Natural killer cell (primary cell): Measurements from ENCODE around the gene GRIN2D. TPM values are rescaled to one million over a fixed set of nuclear protein-coding genes. Genes with fewer than 3 reads are reported as not detected.

ENCODE experiments used
- ATAC-seq, 3 donors: fragments of 150-1000 bp in 2 of 3; fragments of 200-7000 bp in 1 of 3; cut with Tn5 transposase; 1 replicate in 1 of 3; 2 replicates in 2 of 3; pipeline ENCODE4 v1.10.0; 2021; ENCODE audit warnings: mild to moderate bottlenecking in 2 of 3, moderate library complexity in 2 of 3
- DNase-seq, 2 donors: peaks; one replicate each; pipeline versions ENCODE4 v3.0.0 to v3.0.0-alpha.2; 2013 to 2021; ENCODE audit warnings: mixed read lengths in 1 of 2
- H3K27ac ChIP-seq: one replicate; pipeline ENCODE4 v1.5.1; 2013; ENCODE audit warnings: mild to moderate bottlenecking, low read length
- H3K27me3 ChIP-seq: one replicate; pipeline ENCODE4 v1.6.1; 2013; ENCODE audit warnings: low read length; ENCODE audit not compliant: control insufficient read depth, insufficient read depth
- H3K36me3 ChIP-seq: one replicate; pipeline ENCODE4 v1.6.1; 2013; ENCODE audit warnings: low read length; ENCODE audit not compliant: control insufficient read depth, insufficient read depth
- H3K4me1 ChIP-seq: one replicate; pipeline ENCODE4 v1.6.1; 2013; ENCODE audit warnings: low read length; ENCODE audit not compliant: control insufficient read depth, insufficient read depth
- H3K4me3 ChIP-seq: one replicate; pipeline ENCODE4 v1.5.1; 2013; ENCODE audit warnings: low read length
- H3K9me3 ChIP-seq: one replicate; pipeline ENCODE4 v1.6.1; 2013; ENCODE audit warnings: low read length; ENCODE audit not compliant: control insufficient read depth, insufficient read depth
- H3K27ac Mint-ChIP-seq, 2 donors: one replicate each; pipeline ENCODE4 v1.8.0; 2022; ENCODE audit warnings: mild to moderate bottlenecking in 2 of 2, mixed read lengths in 2 of 2, moderate library complexity in 1 of 2
- H3K27me3 Mint-ChIP-seq, 2 donors: one replicate each; pipeline ENCODE4 v1.8.0; 2022; ENCODE audit warnings: low read depth in 2 of 2, mixed read lengths in 2 of 2
- H3K36me3 Mint-ChIP-seq: one replicate; pipeline ENCODE4 v1.8.0; 2022; ENCODE audit warnings: mixed read lengths
- H3K4me1 Mint-ChIP-seq, 2 donors: one replicate each; pipeline ENCODE4 v1.8.0; 2022; ENCODE audit warnings: mixed read lengths in 2 of 2
- H3K4me3 Mint-ChIP-seq: one replicate; pipeline ENCODE4 v1.8.0; 2022; ENCODE audit warnings: mild to moderate bottlenecking, moderate library complexity, mixed read lengths
- H3K9me3 Mint-ChIP-seq, 2 donors: one replicate each; pipeline ENCODE4 v1.8.0; 2022; ENCODE audit warnings: mixed read lengths in 2 of 2
- CTCF ChIP-seq: fragments of 200-600 bp; IDR thresholded peaks from one replicate; pipeline ENCODE4 v1.8.0; 2022; ENCODE audit warnings: antibody characterized with exemption
- WGBS: methylation state at CpG from one replicate; pipeline ENCODE4 v1.1.7; 2013; ENCODE audit warnings: missing lambda C conversion rate; ENCODE audit not compliant: insufficient coverage; 5-methylcytosine and 5-hydroxymethylcytosine counted together
- intact Hi-C: fragments of 100-400 bp; cut with micrococcal nuclease; formaldehyde crosslinking; loops from one replicate; pipeline ENCODE4 v1.14.2; 2022
- total RNA-seq, 4 donors: library from RNA; stranded (reverse); fragments of 120-200 nt in 1 of 4; gene quantifications; one replicate each; pipeline versions ENCODE4 v1.2.3 to v1.2.4, GENCODE V29; 2013 to 2022

GRIN2D gene
- total RNA-seq: under 1 TPM; 0.05 to 0.28 (median 0.07) TPM
- total RNA-seq (2013): not detected

GRCh38 chr19:48393559-48394330, at the start of gene GRIN2D:
GRIN2D (plus strand) TSS chr19:48393668; CDS start chr19:48398393, 4,725 bp downstream.
- peaks cover 62% of the 10 kb centered on the region for H3K4me1 ChIP-seq
- Mint-ChIP-seq H3K27ac (peak within 1 kb of the TSS in 1 of 2 donors; percentile 85), H3K27me3 (peaks cover 12 to 43% of the 10 kb centered on the region in 2 donors), H3K9me3 (no peaks in the 10 kb centered on the region), H3K36me3 (no peaks in the 10 kb centered on the region), H3K4me1 (peaks cover 25 to 60% of the 10 kb centered on the region in 2 donors), H3K4me3 (peak within 1 kb of the TSS; percentile 72)
- no peaks in the 10 kb centered on the region for H3K9me3 ChIP-seq
- H3K36me3 ChIP-seq: no peaks in the 10 kb centered on the region
- H3K27me3 ChIP-seq: peaks cover 37% of the 10 kb centered on the region
- peak; percentile 34 to 51 for DNase-seq
- no peak within 1 kb of the TSS for H3K4me3 ChIP-seq
- intact Hi-C loops: loop anchor here (1.0 kb wide), 1 partner anchor 26 kb away; no protein-coding TSS in a partner anchor
- H3K27ac ChIP-seq: no peak within 1 kb of the TSS
- WGBS: 2% methylated on average over 33 of the region's 40 CpGs
- no peak for ATAC-seq
- no peak for TF ChIP-seq CTCF

GRCh38 chr19:48344892-48345291, 48.6 kb upstream of the GRIN2D start:
- Mint-ChIP-seq H3K27me3 (no peaks in the 10 kb centered on the region), H3K9me3 (no peaks in the 10 kb centered on the region), H3K4me1 (no peaks in the 10 kb centered on the region), H3K27ac (no peak overlapping the region), H3K36me3 (no peaks in the 10 kb centered on the region), H3K4me3 (no peak overlapping the region)
- H3K27ac ChIP-seq: no peak overlapping the region
- H3K27me3 ChIP-seq: no peaks in the 10 kb centered on the region
- H3K9me3 ChIP-seq: no peaks in the 10 kb centered on the region
- no peak overlapping the region for H3K4me3 ChIP-seq
- H3K36me3 ChIP-seq: peaks cover 3% of the 10 kb centered on the region
- no peak for DNase-seq
- no peak for TF ChIP-seq CTCF
- no peaks in the 10 kb centered on the region for H3K4me1 ChIP-seq
- ATAC-seq: no peak
- intact Hi-C loops: no loop called here
- WGBS: 91% methylated on average over 6 of the region's 6 CpGs

GRCh38 chr19:48346191-48346590, 47.3 kb upstream of the GRIN2D start:
- H3K36me3 Mint-ChIP-seq: no peaks in the 10 kb centered on the region
- no peaks in the 10 kb centered on the region for H3K9me3 ChIP-seq
- intact Hi-C loops: no loop called here
- no peaks in the 10 kb centered on the region for H3K27me3 Mint-ChIP-seq
- no peak overlapping the region for H3K4me3 ChIP-seq
- no peak for DNase-seq
- no peaks in the 10 kb centered on the region for H3K9me3 Mint-ChIP-seq
- peaks cover 0 to 3% of the 10 kb centered on the region in 2 donors for H3K4me1 Mint-ChIP-seq
- H3K4me3 Mint-ChIP-seq: no peak overlapping the region
- H3K36me3 ChIP-seq: peaks cover 3% of the 10 kb centered on the region
- H3K27ac ChIP-seq: no peak overlapping the region
- 96% methylated on average over 2 of the region's 2 CpGs for WGBS
- no peaks in the 10 kb centered on the region for H3K4me1 ChIP-seq
- ATAC-seq: no peak
- no peak for TF ChIP-seq CTCF
- no peaks in the 10 kb centered on the region for H3K27me3 ChIP-seq
- no peak overlapping the region for H3K27ac Mint-ChIP-seq

GRCh38 chr19:48348045-48348444, 45.4 kb upstream of the GRIN2D start:
- no peak for DNase-seq
- TF ChIP-seq CTCF: no peak
- intact Hi-C loops: no loop called here
- Histone ChIP-seq H3K27ac (no peak overlapping the region), H3K36me3 (no peaks in the 10 kb centered on the region), H3K27me3 (no peaks in the 10 kb centered on the region), H3K4me1 (peaks cover 3% of the 10 kb centered on the region), H3K9me3 (no peaks in the 10 kb centered on the region), H3K4me3 (no peak overlapping the region)
- H3K36me3 Mint-ChIP-seq: no peaks in the 10 kb centered on the region
- 93% methylated on average over 5 of the region's 5 CpGs for WGBS
- H3K4me1 Mint-ChIP-seq: peaks cover 0 to 9% of the 10 kb centered on the region in 2 donors
- ATAC-seq: no peak
- H3K27me3 Mint-ChIP-seq: no peaks in the 10 kb centered on the region
- H3K27ac Mint-ChIP-seq: no peak overlapping the region
- H3K4me3 Mint-ChIP-seq: no peak overlapping the region
- H3K9me3 Mint-ChIP-seq: no peaks in the 10 kb centered on the region
